KOPT-K1 (cell line): Measurements from ENCODE around the gene SLC6A12.
"Not testable (repeated sequence)": the region's sequence is repeated elsewhere in the genome, so short reads cannot be mapped to it uniquely, and the experiment has no call there.

Experiments
- H3K27ac ChIP-seq: fragments of 200-600 bp; sonication (generic); 2 replicates; pipeline ENCODE4 v1.5.1; 2016; ENCODE audit warnings: antibody characterized with exemption, mild to moderate bottlenecking, low read depth, low read length; ENCODE audit not compliant: poor library complexity, severe bottlenecking
- H3K36me3 ChIP-seq: fragments of 200-600 bp; sonication (generic); 2 replicates; pipeline ENCODE4 v1.5.1; 2017; ENCODE audit warnings: antibody characterized with exemption, mild to moderate bottlenecking, low read length, moderate library complexity; ENCODE audit not compliant: insufficient read depth
- H3K9me3 ChIP-seq: fragments of 200-600 bp; sonication (generic); 2 replicates; pipeline ENCODE4 v1.5.1; 2017; ENCODE audit warnings: antibody characterized with exemption, low read length, mild to moderate bottlenecking; ENCODE audit not compliant: insufficient read depth, poor library complexity, severe bottlenecking

The SLC6A12 gene

GRCh38 chr12:240566-240965 lies 26.6 kb upstream of the SLC6A12 start:
- no peak overlapping the region for H3K27ac ChIP-seq
- H3K36me3 ChIP-seq: no peaks in the 10 kb centered on the region
- H3K9me3 ChIP-seq: peaks cover 22% of the 10 kb centered on the region

GRCh38 chr12:238736-239398 lies 24.9 kb upstream of the SLC6A12 start:
- no peaks in the 10 kb centered on the region for H3K36me3 ChIP-seq
- H3K9me3 ChIP-seq: peaks cover 32% of the 10 kb centered on the region
- H3K27ac ChIP-seq: no peak overlapping the region

GRCh38 chr12:238116-238515 lies 24.2 kb upstream of the SLC6A12 start:
- H3K27ac ChIP-seq: no peak overlapping the region
- no peaks in the 10 kb centered on the region for H3K36me3 ChIP-seq
- peaks cover 32% of the 10 kb centered on the region for H3K9me3 ChIP-seq

- peaks cover 32% of the 10 kb centered on the region for H3K9me3 ChIP-seq
- no peaks in the 10 kb centered on the region for H3K36me3 ChIP-seq
- no peak overlapping the region for H3K27ac ChIP-seq
Measured at GRCh38 chr12:237026-237815, 23.3 kb upstream of the SLC6A12 start.

- Histone ChIP-seq H3K36me3 (no peaks in the 10 kb centered on the region), H3K9me3 (peaks cover 32% of the 10 kb centered on the region), H3K27ac (no peak overlapping the region)
Measured at GRCh38 chr12:236445-236844, 22.5 kb upstream of the SLC6A12 start.

DNA sequence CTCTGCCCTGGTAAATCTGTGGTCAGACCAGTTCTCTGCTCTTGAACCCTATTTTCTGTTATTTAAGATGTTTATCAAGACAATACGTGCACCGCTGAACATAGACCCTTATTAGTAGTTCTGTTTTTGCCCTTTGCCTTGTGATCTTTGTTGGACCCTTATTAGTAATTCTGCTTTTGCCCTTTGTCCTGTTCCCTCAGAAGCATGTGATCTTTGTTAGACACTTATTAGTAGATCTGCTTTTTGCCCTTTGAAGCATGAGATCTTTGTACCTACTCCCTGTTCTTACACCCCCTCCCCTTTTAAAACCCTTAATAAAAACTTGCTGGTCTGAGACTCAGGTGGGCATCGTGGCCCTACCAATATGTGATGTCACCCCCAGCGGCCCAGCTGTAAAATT lies 22.0 kb upstream of the SLC6A12 start:
- H3K27ac ChIP-seq, H3K36me3 ChIP-seq: not testable (repeated sequence)
- peaks cover 32% of the 10 kb centered on the region for H3K9me3 ChIP-seq

DNA sequence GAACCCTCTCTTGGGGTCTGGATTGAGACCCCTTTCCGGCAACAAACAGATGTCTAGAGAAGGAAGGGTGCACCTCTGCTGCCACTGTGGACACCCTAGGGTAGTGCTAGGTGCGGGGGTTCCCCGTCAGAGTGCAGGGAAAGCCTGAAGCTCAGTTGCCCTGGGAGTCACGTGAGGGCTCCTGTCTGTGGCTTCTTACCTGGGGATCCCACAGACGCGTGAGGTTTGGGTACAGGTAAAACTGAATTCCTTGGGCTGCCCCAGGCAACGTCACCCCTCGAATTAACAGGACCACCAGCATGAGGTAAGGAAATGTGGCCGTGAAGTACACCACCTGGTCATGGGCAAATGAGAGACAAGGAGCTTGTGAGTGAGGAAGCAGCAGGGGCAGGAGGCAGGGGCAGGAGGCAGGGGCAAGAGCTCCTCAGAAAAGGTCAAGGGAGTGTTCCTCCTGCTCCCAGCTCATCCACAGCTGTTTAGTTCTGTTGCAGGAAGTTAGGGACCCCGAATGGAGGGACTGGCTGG lies 21.0 kb upstream of the SLC6A12 start:
- Histone ChIP-seq H3K9me3 (peaks cover 32% of the 10 kb centered on the region), H3K36me3 (no peaks in the 10 kb centered on the region), H3K27ac (no peak overlapping the region)

DNA sequence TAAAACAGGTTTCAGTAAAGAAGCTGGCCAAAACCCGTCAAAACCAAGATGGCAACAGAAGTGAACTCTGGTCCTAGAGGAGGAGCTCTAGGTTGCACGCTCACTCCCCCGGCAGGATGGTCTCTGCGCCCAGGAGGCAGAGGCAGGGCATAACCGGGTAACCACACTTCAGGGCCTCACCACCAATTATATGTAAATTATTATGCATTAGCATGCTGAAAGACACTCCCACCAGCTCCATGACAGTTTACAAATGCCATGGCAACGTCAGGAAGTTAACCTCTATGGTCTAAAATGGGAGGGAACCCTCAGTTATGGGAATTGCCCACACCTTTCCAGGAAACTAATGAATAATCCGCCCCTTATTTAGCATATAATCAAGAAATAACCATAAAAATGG lies 20.1 kb upstream of the SLC6A12 start:
- no peaks in the 10 kb centered on the region for H3K36me3 ChIP-seq
- H3K9me3 ChIP-seq: peaks cover 32% of the 10 kb centered on the region
- no peak overlapping the region for H3K27ac ChIP-seq

- Histone ChIP-seq H3K9me3 (peaks cover 32% of the 10 kb centered on the region), H3K36me3 (no peaks in the 10 kb centered on the region), H3K27ac (no peak overlapping the region)
Measured at GRCh38 chr12:233615-233968, 19.6 kb upstream of the SLC6A12 start.

- Histone ChIP-seq H3K27ac (no peak overlapping the region), H3K9me3 (peaks cover 32% of the 10 kb centered on the region), H3K36me3 (no peaks in the 10 kb centered on the region)
Measured at GRCh38 chr12:232731-233614, 19.0 kb upstream of the SLC6A12 start.

GRCh38 chr12:230925-231671 lies 17.1 kb upstream of the SLC6A12 start:
- Histone ChIP-seq H3K36me3 (no peaks in the 10 kb centered on the region), H3K9me3 (peaks cover 14% of the 10 kb centered on the region), H3K27ac (no peak overlapping the region)

- H3K36me3 ChIP-seq: no peaks in the 10 kb centered on the region
- H3K9me3 ChIP-seq: peaks cover under 1% of the 10 kb centered on the region
- H3K27ac ChIP-seq: no peak overlapping the region
Measured at GRCh38 chr12:229441-230191, 15.7 kb upstream of the SLC6A12 start.

DNA sequence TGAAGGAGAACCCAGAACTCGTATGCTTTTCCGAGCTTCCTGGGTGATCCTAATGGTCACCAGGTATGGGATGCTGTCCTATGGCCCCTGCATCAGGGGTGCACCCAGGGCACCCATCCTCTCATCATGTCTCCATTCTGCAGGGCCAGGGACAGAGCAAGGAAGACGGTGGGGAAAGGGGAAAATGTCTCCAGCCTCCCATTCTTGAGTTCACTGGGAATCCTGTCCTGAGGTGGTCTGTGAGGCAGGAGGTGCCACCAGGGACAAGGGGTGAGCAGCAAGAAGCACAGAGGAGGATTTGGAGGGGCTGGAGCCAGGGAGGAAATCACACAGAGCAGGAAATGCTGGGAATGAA lies 14.9 kb upstream of the SLC6A12 start:
- H3K9me3 ChIP-seq: no peaks in the 10 kb centered on the region
- no peaks in the 10 kb centered on the region for H3K36me3 ChIP-seq
- H3K27ac ChIP-seq: no peak overlapping the region
